D721Med (cell line): ENCODE data around the gene DHRS3.

Experiments
- DNase-seq: peaks from one replicate; pipeline ENCODE4 v3.0.0; 2011; ENCODE audit warnings: low spot score; ENCODE audit not compliant: insufficient read length
- FAIRE-seq: peaks from 2 replicates; lab custom pipeline; 2011; peaks lifted over from hg19 to GRCh38; lab: Jason Lieb, UNC
- TF ChIP-seq, protein P1 (sequence below): IDR thresholded peaks from 2 replicates; pipeline ENCODE4 v1.5.1; 2012; ENCODE audit warnings: mild to moderate bottlenecking, control low read depth; ENCODE audit not compliant: insufficient read depth; ENCODE audit errors: missing control alignments

DHRS3 gene

GRCh38 chr1:12636098-12636950 lies 18.3 kb upstream of the DHRS3 start:
- TF ChIP-seq, protein P1, sequence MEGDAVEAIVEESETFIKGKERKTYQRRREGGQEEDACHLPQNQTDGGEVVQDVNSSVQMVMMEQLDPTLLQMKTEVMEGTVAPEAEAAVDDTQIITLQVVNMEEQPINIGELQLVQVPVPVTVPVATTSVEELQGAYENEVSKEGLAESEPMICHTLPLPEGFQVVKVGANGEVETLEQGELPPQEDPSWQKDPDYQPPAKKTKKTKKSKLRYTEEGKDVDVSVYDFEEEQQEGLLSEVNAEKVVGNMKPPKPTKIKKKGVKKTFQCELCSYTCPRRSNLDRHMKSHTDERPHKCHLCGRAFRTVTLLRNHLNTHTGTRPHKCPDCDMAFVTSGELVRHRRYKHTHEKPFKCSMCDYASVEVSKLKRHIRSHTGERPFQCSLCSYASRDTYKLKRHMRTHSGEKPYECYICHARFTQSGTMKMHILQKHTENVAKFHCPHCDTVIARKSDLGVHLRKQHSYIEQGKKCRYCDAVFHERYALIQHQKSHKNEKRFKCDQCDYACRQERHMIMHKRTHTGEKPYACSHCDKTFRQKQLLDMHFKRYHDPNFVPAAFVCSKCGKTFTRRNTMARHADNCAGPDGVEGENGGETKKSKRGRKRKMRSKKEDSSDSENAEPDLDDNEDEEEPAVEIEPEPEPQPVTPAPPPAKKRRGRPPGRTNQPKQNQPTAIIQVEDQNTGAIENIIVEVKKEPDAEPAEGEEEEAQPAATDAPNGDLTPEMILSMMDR: no peak
- DNase-seq (no peak), FAIRE-seq (no peak)

GRCh38 chr1:12634696-12635202 lies 16.7 kb upstream of the DHRS3 start:
- no peak for FAIRE-seq
- TF ChIP-seq, protein P1: no peak
- DNase-seq: no peak

- DNase-seq (no peak), FAIRE-seq (no peak)
- TF ChIP-seq, protein P1: no peak
These were observed 16.1 kb upstream of the DHRS3 start for GRCh38 chr1:12634156-12634555.

DNA sequence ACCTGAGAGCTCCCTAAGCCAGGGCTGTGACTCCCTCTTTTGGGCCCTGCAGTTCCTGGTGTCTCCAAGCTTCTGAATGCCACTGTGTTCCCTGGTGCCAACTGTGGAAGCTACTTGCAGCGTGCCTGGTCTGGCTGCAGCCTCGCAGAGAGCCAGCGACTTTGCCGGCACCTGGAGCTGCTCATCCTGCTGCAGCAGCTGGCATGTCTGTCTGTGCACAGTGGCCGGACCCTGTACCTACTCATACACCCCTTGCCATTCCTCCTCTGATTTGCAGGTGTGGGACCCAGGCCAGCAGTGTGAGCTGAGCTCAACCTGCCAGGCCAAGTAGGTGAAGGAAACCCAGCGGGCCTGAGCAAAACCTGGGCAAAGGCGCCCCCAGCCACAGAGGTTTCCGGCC lies 13.6 kb upstream of the DHRS3 start:
- FAIRE-seq: no peak
- TF ChIP-seq, protein P1: no peak
- DNase-seq: no peak

DNA sequence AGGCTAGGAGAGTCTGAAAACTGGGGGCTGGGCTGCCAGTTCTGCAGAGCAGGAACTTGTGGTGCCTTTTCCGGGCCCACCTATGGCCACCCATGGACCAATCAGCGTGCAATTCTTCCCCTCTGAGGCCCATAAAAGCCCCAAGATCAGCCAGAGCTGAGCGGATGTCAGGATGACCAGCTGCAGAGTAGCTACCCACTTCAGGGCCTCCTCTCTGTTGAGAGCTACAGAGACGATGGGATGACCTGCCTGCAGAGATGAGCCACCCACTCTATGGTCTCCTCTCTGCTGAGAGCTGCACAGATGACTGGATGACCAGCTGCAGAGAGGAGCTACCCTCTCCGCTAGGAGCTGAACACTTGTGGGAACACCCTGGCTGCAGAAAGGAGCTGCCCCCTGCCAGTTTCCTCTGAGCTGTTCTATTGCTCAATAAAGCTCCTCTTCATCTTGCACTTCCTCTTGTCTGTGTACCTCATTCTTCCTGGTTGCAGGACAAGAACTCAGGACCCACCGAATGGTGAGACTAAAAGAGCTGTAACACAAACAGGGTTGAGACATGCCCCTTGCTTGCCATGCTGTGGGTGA lies 13.0 kb upstream of the DHRS3 start:
- FAIRE-seq (no peak), DNase-seq (no peak)
- TF ChIP-seq, protein P1: no peak

DNA sequence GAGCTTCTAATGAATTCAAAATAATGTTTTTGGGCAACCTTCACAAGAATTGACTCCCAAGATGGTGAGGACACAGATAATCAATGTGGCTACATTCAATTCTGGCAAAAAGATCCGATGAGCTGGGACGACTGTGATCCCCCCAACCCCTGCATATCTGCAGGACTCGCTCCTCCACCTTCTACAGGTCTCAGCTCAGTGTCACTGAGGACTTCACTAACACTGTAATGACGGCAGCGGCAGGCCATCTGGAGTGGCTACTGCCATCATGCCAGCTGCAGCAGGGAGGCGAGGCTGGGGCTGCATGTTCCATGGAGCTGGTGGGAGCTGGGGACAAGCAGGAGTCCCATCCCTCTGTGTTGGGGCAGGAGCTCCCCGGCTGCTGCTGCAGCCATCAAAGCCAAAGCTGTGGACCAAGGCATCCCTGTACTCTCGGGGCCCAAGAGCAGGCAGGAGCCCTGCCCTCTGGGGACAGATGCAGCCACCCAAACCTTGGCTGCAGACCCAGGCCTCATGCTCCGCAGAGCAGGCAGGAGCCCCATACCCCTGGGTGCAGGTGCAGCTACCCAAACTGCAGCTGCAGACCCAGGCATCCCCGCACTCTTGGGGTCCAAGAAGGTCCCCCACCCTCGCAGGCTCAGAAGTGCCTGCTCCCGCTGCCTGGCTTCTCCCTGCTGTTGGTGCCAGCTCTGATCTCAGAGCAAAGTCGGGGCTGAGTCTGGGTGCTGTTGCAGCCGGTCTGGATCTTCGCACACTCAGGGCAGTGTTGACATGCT lies 12.2 kb upstream of the DHRS3 start:
- DNase-seq (no peak), FAIRE-seq (no peak)
- TF ChIP-seq, protein P1: no peak
